ENCODE results near the gene UBE3D. TPM values are rescaled to one million over a fixed set of nuclear protein-coding genes. Genes with fewer than 3 reads are reported as not detected.

UBE3D gene
- total RNA-seq, 1 experiment from 2014 or later: 14.0 TPM

DNA sequence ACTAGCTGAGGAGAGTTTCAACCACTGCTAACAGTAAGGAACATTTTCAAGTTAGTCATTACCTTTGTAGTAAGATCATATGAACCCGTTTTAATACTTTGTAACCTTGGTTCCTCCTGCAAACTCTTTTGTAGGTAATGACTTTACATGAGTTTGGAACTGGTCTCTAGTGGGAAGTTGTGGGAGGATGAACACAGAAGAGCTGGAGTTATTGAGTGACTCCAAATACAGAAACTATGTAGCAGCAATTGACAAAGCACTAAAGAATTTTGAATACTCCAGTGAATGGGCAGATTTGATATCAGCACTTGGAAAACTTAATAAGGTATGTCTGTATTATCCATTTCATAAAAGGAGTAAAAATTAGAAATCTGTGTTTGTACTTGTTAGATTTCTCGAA, 31.1 kb upstream of the UBE3D start:
- H3K27me3 Mint-ChIP-seq (ENCODE audit: low read depth): no peaks in the 10 kb centered on the region
- TF ChIP-seq, protein P1, sequence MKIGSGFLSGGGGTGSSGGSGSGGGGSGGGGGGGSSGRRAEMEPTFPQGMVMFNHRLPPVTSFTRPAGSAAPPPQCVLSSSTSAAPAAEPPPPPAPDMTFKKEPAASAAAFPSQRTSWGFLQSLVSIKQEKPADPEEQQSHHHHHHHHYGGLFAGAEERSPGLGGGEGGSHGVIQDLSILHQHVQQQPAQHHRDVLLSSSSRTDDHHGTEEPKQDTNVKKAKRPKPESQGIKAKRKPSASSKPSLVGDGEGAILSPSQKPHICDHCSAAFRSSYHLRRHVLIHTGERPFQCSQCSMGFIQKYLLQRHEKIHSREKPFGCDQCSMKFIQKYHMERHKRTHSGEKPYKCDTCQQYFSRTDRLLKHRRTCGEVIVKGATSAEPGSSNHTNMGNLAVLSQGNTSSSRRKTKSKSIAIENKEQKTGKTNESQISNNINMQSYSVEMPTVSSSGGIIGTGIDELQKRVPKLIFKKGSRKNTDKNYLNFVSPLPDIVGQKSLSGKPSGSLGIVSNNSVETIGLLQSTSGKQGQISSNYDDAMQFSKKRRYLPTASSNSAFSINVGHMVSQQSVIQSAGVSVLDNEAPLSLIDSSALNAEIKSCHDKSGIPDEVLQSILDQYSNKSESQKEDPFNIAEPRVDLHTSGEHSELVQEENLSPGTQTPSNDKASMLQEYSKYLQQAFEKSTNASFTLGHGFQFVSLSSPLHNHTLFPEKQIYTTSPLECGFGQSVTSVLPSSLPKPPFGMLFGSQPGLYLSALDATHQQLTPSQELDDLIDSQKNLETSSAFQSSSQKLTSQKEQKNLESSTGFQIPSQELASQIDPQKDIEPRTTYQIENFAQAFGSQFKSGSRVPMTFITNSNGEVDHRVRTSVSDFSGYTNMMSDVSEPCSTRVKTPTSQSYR (CRISPR knock-in tag; IDR thresholded peaks at IDR 0.05): no peak
- no peak for TF ChIP-seq ZNF121 (CRISPR knock-in tag; IDR thresholded peaks at IDR 0.05)
- TF ChIP-seq TEAD1 (CRISPR knock-in tag; IDR thresholded peaks at IDR 0.05): no peak
- TF ChIP-seq CREM (CRISPR knock-in tag; IDR thresholded peaks at IDR 0.05): no peak
- ChIA-PET POLR2A (no interaction called here), CTCF (interaction anchor here (1.1 to 2.1 kb wide), 2 partner anchors 29 to 31 kb away, joined by 3 to 7 read pairs; partner anchors contain the start of genes DOP1A and UBE3D)
- H3K4me3 Mint-ChIP-seq: no peak overlapping the region
- peaks cover 3% of the 10 kb centered on the region; the same call in 1 of the 2 replicates for H3K36me3 Mint-ChIP-seq
- DNase-seq (ENCODE audit: low spot score): no peak
- no peak overlapping the region for H3K27ac Mint-ChIP-seq
- peaks cover 5% of the 10 kb centered on the region for H3K4me1 Mint-ChIP-seq
- ATAC-seq: no peak
- H3K9me3 Mint-ChIP-seq: peaks cover 8% of the 10 kb centered on the region

DNA sequence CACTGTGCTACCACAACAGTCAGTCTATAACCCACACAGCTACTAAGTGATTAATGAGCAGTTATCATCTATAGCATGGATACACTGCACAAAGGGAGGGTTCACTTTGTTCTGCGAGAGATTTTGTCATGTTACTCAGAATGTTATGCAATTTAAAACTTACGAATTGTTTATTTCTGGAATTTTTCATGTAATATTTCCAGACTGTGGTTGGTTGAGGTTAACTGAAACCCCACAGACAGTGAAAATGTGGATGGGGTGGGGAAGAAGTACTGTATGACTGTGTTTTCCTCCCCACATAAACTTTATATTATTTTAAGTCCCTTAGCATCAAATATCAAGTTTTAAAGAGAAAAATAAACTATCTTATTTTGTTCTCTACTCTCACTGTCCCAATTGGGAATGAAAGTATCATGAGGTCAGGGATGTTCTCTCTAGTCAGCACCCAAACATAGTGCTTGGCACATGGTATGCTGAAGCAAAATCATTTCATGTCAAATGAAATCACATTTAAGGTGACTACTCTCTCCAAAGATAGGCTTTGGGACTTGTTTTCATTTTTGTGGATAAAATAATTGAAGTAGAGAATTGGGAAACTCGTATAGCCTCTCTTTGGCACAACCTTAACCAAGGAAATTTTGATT, 27.2 kb upstream of the UBE3D start:
- no peaks in the 10 kb centered on the region for H3K36me3 Mint-ChIP-seq
- no peak overlapping the region for H3K4me3 Mint-ChIP-seq
- TF ChIP-seq NFATC4 (CRISPR knock-in tag; IDR thresholded peaks at IDR 0.05) (no peak), RORB (CRISPR knock-in tag; IDR thresholded peaks at IDR 0.05) (no peak), ZNF138 (CRISPR knock-in tag; conservative IDR thresholded peaks at IDR 0.05) (no peak), ZNF396 (CRISPR knock-in tag; IDR thresholded peaks at IDR 0.05; ENCODE audit: borderline replicate concordance) (no peak), ELF4 (CRISPR knock-in tag; IDR thresholded peaks at IDR 0.05; ENCODE audit: low read depth) (no peak), RELA (CRISPR knock-in tag; IDR thresholded peaks at IDR 0.05; ENCODE audit: borderline replicate concordance) (no peak)
- TF ChIP-seq, protein P2, sequence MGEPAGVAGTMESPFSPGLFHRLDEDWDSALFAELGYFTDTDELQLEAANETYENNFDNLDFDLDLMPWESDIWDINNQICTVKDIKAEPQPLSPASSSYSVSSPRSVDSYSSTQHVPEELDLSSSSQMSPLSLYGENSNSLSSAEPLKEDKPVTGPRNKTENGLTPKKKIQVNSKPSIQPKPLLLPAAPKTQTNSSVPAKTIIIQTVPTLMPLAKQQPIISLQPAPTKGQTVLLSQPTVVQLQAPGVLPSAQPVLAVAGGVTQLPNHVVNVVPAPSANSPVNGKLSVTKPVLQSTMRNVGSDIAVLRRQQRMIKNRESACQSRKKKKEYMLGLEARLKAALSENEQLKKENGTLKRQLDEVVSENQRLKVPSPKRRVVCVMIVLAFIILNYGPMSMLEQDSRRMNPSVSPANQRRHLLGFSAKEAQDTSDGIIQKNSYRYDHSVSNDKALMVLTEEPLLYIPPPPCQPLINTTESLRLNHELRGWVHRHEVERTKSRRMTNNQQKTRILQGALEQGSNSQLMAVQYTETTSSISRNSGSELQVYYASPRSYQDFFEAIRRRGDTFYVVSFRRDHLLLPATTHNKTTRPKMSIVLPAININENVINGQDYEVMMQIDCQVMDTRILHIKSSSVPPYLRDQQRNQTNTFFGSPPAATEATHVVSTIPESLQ (CRISPR knock-in tag; IDR thresholded peaks at IDR 0.05): no peak
- TF ChIP-seq, protein P3, sequence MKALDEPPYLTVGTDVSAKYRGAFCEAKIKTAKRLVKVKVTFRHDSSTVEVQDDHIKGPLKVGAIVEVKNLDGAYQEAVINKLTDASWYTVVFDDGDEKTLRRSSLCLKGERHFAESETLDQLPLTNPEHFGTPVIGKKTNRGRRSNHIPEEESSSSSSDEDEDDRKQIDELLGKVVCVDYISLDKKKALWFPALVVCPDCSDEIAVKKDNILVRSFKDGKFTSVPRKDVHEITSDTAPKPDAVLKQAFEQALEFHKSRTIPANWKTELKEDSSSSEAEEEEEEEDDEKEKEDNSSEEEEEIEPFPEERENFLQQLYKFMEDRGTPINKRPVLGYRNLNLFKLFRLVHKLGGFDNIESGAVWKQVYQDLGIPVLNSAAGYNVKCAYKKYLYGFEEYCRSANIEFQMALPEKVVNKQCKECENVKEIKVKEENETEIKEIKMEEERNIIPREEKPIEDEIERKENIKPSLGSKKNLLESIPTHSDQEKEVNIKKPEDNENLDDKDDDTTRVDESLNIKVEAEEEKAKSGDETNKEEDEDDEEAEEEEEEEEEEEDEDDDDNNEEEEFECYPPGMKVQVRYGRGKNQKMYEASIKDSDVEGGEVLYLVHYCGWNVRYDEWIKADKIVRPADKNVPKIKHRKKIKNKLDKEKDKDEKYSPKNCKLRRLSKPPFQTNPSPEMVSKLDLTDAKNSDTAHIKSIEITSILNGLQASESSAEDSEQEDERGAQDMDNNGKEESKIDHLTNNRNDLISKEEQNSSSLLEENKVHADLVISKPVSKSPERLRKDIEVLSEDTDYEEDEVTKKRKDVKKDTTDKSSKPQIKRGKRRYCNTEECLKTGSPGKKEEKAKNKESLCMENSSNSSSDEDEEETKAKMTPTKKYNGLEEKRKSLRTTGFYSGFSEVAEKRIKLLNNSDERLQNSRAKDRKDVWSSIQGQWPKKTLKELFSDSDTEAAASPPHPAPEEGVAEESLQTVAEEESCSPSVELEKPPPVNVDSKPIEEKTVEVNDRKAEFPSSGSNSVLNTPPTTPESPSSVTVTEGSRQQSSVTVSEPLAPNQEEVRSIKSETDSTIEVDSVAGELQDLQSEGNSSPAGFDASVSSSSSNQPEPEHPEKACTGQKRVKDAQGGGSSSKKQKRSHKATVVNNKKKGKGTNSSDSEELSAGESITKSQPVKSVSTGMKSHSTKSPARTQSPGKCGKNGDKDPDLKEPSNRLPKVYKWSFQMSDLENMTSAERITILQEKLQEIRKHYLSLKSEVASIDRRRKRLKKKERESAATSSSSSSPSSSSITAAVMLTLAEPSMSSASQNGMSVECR (CRISPR knock-in tag; IDR thresholded peaks at IDR 0.05; ENCODE audit: borderline replicate concordance): no peak
- TF ChIP-seq, protein P1 (CRISPR knock-in tag; IDR thresholded peaks at IDR 0.05): no peak
- TF ChIP-seq, protein P4, sequence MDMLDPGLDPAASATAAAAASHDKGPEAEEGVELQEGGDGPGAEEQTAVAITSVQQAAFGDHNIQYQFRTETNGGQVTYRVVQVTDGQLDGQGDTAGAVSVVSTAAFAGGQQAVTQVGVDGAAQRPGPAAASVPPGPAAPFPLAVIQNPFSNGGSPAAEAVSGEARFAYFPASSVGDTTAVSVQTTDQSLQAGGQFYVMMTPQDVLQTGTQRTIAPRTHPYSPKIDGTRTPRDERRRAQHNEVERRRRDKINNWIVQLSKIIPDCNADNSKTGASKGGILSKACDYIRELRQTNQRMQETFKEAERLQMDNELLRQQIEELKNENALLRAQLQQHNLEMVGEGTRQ (CRISPR knock-in tag; IDR thresholded peaks at IDR 0.05): no peak
- TF ChIP-seq, protein P5, sequence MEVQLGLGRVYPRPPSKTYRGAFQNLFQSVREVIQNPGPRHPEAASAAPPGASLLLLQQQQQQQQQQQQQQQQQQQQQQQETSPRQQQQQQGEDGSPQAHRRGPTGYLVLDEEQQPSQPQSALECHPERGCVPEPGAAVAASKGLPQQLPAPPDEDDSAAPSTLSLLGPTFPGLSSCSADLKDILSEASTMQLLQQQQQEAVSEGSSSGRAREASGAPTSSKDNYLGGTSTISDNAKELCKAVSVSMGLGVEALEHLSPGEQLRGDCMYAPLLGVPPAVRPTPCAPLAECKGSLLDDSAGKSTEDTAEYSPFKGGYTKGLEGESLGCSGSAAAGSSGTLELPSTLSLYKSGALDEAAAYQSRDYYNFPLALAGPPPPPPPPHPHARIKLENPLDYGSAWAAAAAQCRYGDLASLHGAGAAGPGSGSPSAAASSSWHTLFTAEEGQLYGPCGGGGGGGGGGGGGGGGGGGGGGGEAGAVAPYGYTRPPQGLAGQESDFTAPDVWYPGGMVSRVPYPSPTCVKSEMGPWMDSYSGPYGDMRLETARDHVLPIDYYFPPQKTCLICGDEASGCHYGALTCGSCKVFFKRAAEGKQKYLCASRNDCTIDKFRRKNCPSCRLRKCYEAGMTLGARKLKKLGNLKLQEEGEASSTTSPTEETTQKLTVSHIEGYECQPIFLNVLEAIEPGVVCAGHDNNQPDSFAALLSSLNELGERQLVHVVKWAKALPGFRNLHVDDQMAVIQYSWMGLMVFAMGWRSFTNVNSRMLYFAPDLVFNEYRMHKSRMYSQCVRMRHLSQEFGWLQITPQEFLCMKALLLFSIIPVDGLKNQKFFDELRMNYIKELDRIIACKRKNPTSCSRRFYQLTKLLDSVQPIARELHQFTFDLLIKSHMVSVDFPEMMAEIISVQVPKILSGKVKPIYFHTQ (CRISPR knock-in tag; IDR thresholded peaks at IDR 0.05): no peak
- POLR2A ChIA-PET: no interaction called here
- H3K27ac Mint-ChIP-seq: no peak overlapping the region
- ATAC-seq (no peak), DNase-seq (ENCODE audit: low spot score) (no peak)
- CTCF ChIA-PET: no interaction called here
- H3K27me3 Mint-ChIP-seq (ENCODE audit: low read depth): no peaks in the 10 kb centered on the region
- H3K9me3 Mint-ChIP-seq: peaks cover 8% of the 10 kb centered on the region
- no peaks in the 10 kb centered on the region for H3K4me1 Mint-ChIP-seq
